HG02678 (cell line): ENCODE measurements around the gene SLC5A4.
"Not testable (repeated sequence)": the region's sequence is repeated elsewhere in the genome, so short reads cannot be mapped to it uniquely, and the experiment has no call there.

Experiments used
- ATAC-seq: cut with Tn5 transposase; IDR thresholded peaks from one replicate; pipeline ENCODE4 v1.9.1; 2021; ENCODE audit warnings: mild to moderate bottlenecking, moderate library complexity; ENCODE audit not compliant: unreplicated experiment

The SLC5A4 gene

GRCh38 chr22:32202161-32202538 lies 53.0 kb downstream of the SLC5A4 start:
- ATAC-seq = no peak

GRCh38 chr22:32200752-32201151 lies 54.4 kb downstream of the SLC5A4 start:
- no peak for ATAC-seq

GRCh38 chr22:32199961-32200360 lies 55.2 kb downstream of the SLC5A4 start:
- ATAC-seq = no peak

GRCh38 chr22:32199341-32199740 lies 55.8 kb downstream of the SLC5A4 start:
- no peak for ATAC-seq

GRCh38 chr22:32197553-32198226 lies 57.5 kb downstream of the SLC5A4 start:
- ATAC-seq = not testable (repeated sequence)

- not testable (repeated sequence) for ATAC-seq
Measured at GRCh38 chr22:32195900-32196299, 59.2 kb downstream of the SLC5A4 start.

- ATAC-seq = not testable (repeated sequence)
Measured at GRCh38 chr22:32193346-32193745, 61.8 kb downstream of the SLC5A4 start.

- not testable (repeated sequence) for ATAC-seq
Measured at GRCh38 chr22:32191021-32191420, 64.1 kb downstream of the SLC5A4 start.

- ATAC-seq = no peak
Measured at GRCh38 chr22:32185821-32186220, 69.3 kb downstream of the SLC5A4 start.

- ATAC-seq = no peak
Measured at GRCh38 chr22:32183625-32184024, 71.5 kb downstream of the SLC5A4 start.

GRCh38 chr22:32181043-32181442 lies 74.1 kb downstream of the SLC5A4 start:
- ATAC-seq = no peak

GRCh38 chr22:32177221-32177765 lies 77.9 kb downstream of the SLC5A4 start:
- no peak for ATAC-seq

- no peak for ATAC-seq
Measured at GRCh38 chr22:32175683-32176644, 79.2 kb downstream of the SLC5A4 start.

- no peak for ATAC-seq
Measured at GRCh38 chr22:32175115-32175514, 80.0 kb downstream of the SLC5A4 start.
